NCI-H2029 treated with DMSO at 0.1 percent for 48 hours (cell line): Measurements from ENCODE around the gene AP3D1.

Experiments
- DNase-seq: peaks from one replicate; lab custom pipeline; 2025; lab: John Stamatoyannopoulos, UW

AP3D1 gene

GRCh38 chr19:2061495-2062388, 89.6 kb downstream of the AP3D1 start:
- DNase-seq = peak; percentile 93

GRCh38 chr19:2060884-2061494, 90.4 kb downstream of the AP3D1 start:
- no peak for DNase-seq

GRCh38 chr19:2059422-2060201, 91.8 kb downstream of the AP3D1 start:
- DNase-seq = peak; percentile 56

- DNase-seq = no peak
These were observed 92.6 kb downstream of the AP3D1 start for GRCh38 chr19:2058570-2059421.

GRCh38 chr19:2057484-2058469, 93.6 kb downstream of the AP3D1 start:
- DNase-seq = no peak

GRCh38 chr19:2056837-2057192, 94.6 kb downstream of the AP3D1 start:
- no peak for DNase-seq

- DNase-seq = peak; percentile 25
These were observed 95.2 kb downstream of the AP3D1 start for GRCh38 chr19:2055931-2056836.

GRCh38 chr19:2054763-2055162, 96.6 kb downstream of the AP3D1 start:
- DNase-seq = no peak

GRCh38 chr19:2053601-2054389, 97.6 kb downstream of the AP3D1 start:
- DNase-seq = no peak

GRCh38 chr19:2051773-2052704, 99.3 kb downstream of the AP3D1 start:
- DNase-seq = no peak

- DNase-seq = peak; percentile 69
These were observed 100.2 kb downstream of the AP3D1 start, which contains the start of gene MKNK2 for GRCh38 chr19:2050991-2051772. TSS of gene MKNK2 (minus strand) at chr19:2051244. CDS start at chr19:2050851, 393 bp downstream.
